ENCODE results near the gene WNK1.

GRCh38 chr12:727321-727720 is 25.1 kb upstream of the WNK1 start:
- TF ChIP-seq POLR2A (IDR thresholded peaks at IDR 0.05; ENCODE audit: low read depth, low read length) = no peak
- TF ChIP-seq POLR2AphosphoS5 (IDR thresholded peaks at IDR 0.05; ENCODE audit: low read depth, low read length) = no peak
